ENCODE results near the gene IQCF6.
"Not testable (repeated sequence)": the region's sequence is repeated elsewhere in the genome, so short reads cannot be mapped to it uniquely, and the experiment has no call there.

IQCF6 gene

DNA sequence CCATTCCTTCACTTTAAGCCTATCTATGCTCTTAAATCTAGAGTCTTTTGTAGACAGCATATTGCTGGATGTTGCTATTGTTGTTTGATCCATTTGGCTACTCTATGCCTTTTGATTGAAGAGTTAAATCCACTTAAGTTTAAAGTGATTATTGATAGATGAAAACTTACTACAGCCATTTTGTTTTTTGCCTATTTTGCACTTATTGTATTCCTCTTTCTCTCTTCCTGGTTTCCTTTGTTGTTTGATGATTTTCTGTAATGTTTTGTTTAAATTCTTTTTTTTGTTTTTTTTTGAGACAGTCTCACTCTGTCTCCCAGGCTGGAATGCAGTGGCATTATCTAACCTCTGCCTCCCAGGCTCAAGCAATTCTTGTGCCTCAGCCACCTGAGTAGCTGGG, 19.8 kb downstream of the IQCF6 start:
- no peak for DNase-seq

DNA sequence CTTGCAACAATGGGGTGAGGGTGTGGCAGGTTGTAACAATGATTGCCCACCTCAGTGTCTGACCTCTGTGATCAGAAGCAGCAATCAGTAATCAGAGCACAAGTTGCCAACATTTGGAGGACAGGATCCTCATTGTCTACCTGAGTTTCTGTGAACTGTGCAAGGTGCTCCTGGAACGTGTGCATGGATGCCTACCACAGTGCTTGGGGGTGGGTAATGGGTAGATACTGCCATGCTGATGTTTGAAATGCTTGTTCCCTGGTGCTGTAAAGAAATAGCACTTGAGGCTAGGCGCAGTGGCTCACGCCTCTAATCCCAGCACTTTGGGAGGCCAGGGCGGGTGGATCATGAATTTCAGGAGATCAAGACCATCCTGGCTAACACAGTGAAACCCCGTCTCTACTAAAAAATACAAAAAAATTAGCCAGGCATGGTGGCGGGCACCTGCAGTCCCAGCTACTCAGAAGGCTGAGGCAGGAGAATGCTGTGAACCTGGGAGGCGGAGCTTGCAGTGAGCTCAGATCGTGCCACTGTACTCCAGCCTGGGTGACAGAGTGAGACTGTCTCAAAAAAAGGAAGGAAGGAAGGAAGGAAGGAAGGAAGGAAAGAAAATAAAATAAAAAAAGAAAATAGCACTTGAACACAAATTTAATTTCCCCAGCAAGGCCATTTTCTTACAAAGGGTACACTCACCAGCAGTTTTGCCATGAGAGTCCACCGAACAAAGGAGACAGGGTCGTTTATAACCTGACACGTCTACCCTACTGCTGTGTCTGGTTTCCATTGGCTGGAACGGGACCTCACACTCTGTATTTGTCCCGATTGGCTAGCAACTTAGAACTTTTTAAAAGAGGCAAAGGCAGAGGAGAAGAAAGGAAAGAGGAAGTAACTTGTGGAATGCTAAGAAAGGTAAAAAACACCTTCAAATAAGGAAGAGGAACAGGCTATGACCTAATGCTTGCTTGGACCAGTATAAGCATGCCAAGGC, 25.0 kb downstream of the IQCF6 start:
- DNase-seq = not testable (repeated sequence)

DNA sequence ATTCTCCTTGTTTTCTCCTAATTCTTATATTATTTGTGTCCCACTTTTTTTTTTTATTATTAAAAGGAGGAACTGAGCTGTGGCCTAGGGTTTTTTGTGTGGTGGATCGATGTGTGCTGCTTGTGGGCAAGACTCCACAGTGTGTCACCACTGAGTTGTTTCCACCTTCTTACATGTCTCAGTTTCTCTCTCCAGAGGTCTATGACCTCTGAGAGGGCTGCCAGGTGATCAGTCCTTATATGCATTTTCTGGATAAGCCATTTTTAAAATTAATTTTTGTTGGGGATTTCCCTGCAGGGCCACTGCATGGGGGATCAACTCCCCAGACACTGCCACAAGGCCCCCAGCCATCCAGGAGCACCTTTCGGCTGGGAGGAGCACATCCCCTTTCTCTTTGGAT, 27.8 kb downstream of the IQCF6 start:
- no peak for DNase-seq

GRCh38 chr3:51750878-51751277, 28.2 kb downstream of the IQCF6 start:
- no peak for DNase-seq

- DNase-seq = no peak
These were observed 30.7 kb downstream of the IQCF6 start for GRCh38 chr3:51748327-51748726.

DNA sequence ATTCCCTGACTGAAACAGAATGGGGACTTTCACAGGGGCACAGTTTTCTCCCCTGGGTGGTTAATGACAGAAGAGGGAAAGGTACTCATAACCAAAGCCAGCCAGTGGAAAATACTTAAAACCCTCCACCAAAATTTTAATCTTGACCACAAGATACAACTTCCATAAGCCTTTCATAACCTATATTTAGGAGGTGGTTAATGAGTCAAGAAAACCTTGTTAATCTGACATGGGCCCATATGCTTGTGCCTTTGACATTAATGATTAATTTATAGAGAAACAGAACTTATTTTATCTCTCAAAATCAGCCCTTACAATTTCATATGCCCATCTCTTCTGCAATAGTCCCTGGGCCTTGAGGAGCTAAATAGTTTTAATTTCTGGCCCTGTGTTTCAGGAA, 31.2 kb downstream of the IQCF6 start:
- no peak for DNase-seq

GRCh38 chr3:51742978-51743377, 36.1 kb downstream of the IQCF6 start:
- not testable (repeated sequence) for DNase-seq

DNA sequence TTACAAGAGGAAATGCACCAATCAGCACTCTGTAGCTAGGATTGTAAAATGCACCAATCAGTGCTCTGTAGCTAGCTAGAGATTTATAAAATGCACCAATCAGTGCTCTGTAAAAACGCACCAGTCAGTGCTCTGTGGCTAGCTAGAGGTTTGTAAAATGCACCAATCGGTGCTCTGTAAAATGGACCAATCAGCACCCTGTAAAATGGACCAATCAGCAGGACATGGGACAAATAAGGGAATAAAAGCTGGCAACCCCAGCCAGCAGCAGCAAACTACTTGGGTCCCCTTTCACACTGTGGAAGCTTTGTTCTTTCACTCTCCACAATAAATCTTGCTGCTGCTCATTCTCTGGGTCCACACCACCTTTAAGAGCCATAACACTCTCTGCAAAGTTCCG, 36.7 kb downstream of the IQCF6 start:
- not testable (repeated sequence) for DNase-seq

GRCh38 chr3:51739110-51739509, 39.9 kb downstream of the IQCF6 start:
- no peak for DNase-seq

GRCh38 chr3:51735950-51736349, 43.1 kb downstream of the IQCF6 start:
- DNase-seq = no peak

DNA sequence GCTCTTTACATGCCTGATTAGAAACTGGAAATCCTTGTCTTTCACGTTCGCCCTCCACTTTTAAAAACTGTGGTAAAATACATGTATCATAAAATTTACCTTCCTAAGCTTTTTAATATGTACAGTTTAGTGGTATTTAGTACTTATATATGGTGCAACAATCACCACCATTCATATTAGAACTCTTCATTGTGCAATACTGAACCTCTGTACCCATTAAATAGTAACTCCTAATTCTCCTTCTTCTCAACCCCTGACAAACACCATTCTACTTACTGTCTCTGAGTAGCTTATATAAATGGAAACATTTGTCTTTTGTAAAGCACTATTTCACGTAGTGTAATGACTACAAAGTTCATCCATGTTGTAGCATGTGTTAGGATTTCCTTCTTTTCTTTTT, 44.0 kb downstream of the IQCF6 start:
- no peak for DNase-seq

- DNase-seq = no peak
These were observed 44.5 kb downstream of the IQCF6 start for GRCh38 chr3:51734572-51734907.

- no peak for DNase-seq
These were observed 45.0 kb downstream of the IQCF6 start for GRCh38 chr3:51733859-51734571.

GRCh38 chr3:51729042-51729633, 49.9 kb downstream of the IQCF6 start:
- no peak for DNase-seq
